GM21825 (cell line): ENCODE measurements around the gene ARHGEF2.
"Not testable (repeated sequence)": the region's sequence is repeated elsewhere in the genome, so short reads cannot be mapped to it uniquely, and the experiment has no call there.

Source experiments
- ATAC-seq: cut with Tn5 transposase; IDR thresholded peaks from one replicate; pipeline ENCODE4 v1.9.1; 2021; ENCODE audit warnings: mild to moderate bottlenecking, moderate library complexity; ENCODE audit not compliant: unreplicated experiment

The ARHGEF2 gene

DNA sequence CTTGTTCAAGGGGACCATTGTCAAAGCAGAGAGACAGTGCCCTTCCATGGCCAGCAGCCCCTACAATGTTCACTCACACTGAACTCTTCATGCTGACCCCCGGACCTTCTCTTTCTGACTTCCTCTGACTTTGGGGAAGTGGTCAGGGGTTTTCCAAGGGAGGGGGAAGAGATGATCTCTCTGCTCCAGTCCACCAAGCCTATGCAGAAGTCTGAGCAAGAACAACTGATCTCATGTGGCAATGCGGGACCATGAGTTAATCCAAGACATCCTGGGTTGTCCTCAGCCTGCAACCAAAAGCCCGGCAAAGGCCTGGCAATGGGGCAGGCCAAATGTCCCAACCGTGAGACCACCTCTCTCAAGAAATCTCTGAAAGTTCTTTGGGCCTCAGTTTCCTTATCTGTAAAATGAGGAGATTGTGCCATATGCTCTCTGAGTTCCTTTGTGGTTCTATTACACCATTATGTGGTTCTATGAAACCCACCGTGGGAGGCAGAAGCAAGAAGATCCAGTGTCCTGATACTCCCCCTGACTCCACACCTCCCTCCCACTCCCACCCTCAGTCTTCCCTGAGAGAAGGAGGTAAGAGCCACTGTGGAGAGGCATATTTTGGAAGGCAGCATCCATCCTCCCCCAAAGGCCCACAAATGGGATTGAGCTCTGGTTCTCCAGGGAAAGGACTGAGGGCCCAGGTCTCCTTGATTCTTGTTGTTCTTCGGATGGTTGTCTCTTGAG, 11.8 kb upstream of the ARHGEF2 start:
- ATAC-seq = peak; percentile 27

DNA sequence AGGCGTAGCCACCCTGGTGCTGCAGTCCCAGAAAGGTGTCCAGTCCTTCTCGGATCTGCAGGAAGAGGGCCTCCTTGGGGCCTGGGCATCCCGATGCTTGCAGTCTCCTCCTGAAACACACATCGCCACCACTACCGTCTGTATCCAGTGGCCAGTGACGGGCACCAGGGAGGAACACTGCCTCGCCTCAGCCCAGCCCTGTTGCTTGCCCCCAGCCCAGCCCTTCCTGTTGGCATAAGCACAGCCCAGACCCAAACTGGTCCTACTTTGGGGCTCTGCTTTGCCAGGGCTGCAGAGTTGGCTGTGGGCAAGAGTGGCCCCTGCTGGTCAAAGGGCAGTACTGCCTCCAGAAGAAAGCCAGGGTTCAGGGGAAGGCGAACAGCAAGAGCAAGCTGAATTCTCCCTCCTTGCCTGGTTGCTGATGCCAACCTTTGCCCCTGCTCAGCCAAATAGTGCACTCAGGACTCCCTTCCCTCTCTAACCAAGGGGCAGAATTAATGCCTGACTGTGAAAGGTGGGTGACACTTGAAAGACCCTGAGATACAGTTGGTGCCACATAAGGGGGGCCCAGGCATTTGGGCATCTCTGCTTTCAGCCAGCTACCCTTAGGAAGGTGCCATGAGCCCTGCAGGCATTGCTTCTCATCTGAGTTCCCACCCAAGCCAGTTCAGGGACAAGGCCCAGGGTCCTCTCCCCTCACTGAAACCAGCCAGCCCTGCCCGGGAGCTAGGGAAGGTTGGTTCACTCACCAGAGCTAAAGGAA, 11.1 kb upstream of the ARHGEF2 start:
- ATAC-seq = peak; percentile 65

DNA sequence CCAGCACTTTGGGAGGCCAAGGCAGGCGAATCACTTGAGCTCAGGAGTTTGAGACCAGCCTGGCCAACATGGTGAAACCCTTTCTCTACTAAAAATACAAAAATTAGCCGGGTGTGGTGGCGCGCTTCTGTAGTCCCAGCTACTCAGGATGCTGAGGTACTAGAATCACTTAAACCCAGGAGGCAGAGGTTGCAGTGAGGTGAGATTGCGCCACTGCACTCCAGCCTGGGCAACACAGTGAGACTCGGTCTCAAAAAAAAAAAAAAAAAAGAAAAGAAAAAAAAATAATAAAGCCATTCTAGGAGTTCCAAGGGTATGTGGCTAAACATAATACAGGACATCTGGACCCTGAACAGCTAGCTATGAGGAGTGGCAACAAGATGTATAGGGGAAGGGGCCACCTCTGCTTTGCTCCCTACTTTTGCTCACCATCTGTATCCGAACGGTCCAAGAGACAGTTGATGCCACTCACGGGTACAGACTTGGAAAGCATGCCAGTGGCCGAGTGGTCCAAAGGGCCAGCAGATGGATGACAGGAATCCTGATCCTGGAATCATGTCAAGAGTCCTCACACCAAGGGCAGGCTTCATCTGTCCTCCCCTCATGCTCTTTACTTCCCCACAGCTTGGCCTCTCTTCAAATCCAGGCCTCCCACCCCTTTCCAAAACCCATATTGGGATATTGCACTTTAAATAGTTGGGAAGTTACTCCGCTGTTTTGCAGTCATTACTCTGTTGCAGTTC, 6.7 kb upstream of the ARHGEF2 start:
- ATAC-seq = not testable (repeated sequence)

DNA sequence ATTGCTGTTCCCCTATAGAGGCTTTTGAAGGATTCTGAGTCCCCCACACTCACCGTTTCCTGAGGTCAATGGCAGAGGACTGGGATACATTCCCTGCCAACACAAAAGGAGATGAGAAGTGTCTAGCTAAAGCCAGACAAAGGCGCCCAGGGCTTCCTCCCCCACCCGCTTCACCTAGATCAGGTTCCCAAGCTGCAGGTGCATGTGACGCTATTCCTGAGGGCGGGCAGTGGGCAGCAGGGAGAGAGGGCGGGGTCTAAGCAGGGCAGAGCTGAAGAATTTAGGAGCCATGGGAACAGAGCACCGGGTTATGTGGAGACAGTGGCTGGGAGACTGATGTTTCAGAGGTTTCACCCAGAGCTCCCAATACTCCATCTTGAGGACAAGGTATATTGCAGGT, 6.0 kb upstream of the ARHGEF2 start:
- ATAC-seq = no peak

DNA sequence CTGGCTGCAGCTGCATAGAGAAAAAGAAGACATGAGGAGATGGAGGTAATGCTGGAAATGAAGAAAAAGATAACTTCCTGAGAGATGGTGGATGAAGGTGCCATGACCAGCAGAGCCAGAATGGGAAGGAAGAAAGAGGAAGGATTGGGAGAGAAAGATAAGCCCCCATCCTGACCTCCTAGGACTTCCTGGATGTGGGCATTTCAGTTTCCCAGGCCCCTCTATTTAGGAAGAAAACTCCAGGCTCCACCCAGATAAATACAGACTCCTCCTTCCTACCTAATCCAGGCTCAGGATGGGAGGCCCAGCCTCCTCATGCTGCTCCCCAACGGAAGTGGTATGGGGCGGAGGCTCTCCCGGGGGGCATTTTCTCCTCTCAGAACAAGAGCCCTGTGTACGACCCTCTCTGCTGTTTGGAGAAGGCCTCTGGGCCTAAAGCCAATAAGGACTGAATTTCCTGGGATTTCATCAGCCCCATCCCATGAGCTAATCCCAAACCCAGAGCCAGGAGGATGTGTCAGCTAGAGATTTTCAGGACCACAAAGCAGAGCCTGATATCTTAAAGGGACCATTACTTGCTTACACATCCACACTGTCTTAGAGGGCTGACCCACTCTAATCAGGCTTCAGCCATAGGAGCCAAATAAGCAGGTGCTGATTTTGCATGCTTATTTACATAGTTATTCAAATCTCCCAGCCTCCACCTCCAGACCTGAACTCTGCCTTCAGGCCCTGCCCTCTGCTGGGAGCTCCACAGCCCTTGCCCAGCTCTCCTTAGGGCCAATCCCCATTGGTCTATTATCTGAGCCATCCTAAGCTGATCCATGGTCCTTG, 5.1 kb upstream of the ARHGEF2 start:
- no peak for ATAC-seq

DNA sequence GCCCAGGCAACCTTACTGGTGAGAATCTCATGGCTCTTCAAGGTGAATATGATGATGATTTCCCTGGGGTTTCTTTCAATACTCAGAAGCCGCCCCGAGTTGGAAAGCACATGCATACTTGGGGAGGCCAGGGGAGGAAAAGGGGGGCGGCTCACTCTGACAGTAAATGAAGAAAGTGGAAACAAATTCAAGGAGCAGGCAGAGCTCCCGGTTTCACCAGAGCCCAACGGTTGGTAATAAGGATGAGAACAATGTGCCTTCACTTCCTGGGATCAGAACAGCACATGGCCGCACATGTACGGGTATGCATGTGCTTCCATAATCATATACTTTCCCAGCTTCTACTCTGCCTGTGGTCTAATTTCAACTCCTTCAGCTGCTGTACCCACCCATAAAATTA, 3.8 kb upstream of the ARHGEF2 start:
- ATAC-seq = no peak

DNA sequence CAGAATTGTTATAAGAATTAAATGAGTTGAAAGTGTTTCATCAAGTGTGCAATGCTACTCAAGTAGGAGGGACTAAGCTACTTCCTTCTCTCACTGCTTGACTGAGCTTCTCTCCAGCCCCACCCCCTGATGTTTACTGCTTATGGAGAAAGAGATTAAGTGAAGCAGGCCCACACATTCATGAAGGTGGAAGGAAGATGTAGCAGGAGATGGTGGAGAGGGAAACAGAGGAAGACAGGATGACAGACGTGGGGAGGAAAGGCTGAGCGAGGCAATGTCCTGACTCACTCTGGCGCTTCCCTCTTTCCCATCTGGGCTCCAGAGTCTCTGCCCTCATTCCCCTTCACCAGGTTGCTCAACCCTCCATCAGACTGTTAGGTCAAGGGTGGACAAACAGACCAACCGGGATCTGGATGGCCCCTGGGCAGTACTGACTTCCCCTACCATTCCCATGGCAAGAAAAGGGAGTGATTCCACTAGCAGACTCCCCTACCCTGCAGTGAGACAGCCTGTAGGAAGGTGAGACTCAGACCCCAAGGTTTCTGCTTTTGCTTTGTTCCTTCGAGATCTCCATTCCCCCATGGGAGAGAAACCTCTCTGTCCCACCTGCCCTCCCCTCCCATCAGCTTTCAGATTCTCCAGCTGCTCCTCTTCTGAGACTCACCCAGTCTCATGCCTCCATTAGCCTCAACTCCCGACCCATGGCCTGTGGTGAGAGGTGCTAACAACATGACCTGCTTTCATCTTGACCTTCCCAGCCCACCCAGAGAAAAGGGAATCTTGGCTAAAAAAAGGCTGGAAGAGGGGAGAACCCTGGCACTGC, 3.1 kb upstream of the ARHGEF2 start:
- ATAC-seq = no peak

DNA sequence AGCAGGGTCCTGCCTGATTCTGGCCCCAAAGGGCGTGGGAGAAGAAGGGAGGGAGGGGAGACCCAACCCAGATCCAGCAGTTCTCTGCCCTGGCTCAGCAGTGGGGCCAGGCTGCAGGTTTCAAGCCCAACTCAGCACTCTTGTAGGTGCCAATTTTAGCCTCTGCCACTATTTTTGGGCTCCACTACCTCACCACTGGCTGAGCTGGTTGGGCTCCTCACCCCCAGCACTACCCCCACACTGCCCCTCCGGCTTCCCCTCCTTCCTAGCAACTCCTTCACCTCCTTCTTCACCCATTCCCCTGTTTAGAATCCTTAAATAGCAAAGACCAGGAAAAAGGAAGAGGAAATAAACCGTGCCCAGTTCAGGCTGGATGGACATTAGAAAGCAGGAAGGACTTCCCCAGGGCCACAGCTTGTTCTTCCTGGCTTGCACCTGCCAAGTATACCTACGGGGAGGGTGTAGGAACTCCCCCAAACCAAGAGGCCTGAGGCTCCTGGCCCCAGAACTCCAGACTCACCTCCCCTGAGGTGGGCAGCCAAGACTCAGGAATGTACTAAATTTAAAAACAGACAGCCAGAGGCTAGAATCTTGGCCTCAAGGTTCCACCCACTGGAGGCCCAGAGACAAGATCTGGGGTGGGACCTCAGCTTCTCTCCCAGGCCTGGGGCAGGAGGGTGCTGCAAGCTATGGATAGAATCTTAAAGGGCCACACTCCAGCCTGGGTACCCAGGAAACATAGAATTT, 1.4 kb upstream of the ARHGEF2 start:
- ATAC-seq = no peak

DNA sequence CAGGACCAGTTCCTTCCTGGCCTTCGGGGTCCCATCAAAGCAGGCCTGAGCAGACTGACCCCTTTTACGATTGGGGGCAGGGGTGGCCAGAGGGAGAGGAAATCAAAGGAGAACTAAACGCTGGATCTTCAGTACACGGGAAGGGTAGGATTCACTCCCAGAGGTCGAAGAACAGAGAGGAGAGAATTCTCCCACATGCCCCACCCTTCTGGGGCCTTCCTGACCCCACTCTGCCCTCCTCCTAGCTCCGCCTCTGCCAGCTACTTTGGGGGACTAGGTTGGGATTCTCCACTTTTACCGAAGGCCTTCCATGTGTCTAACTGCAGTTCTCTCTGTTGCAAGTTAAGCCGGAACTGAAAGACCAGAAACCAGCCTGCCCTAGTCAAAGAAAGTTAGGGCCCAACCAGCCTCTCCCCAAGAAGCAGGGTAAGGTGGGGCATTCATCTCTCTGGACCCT, 654 bp upstream of the ARHGEF2 start:
- ATAC-seq = no peak

DNA sequence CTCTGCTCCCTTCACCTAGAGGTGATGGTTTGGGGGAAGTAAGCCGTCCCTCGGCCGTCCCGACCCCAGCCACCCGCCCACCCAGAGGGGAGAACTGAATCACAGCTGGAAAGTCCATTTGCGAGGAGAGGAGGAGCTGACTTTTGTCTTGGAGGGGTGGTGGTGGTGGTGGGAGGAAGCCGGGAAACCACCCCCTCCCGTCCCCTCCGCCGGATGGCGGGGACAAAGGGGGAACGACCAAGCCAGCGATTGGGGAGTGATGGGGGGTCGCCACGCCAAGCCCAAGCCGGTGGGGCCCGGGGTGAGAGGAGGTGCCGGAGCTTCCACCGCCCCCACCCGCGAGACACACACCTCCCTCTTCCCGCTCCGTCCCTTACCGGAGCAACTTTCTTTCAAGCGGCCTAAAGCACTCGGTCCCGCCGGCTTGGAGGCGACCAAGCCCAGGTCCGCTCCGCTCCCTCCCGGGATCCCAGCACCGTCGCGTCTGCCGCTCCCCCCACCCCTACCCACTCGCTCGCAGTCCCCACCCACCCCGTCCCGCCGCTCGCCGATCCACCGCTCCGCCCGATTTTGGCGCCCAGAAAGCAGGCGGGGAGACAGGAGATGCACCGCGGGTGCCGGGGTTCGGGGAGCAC, 540 bp downstream of the ARHGEF2 start:
- no peak for ATAC-seq

DNA sequence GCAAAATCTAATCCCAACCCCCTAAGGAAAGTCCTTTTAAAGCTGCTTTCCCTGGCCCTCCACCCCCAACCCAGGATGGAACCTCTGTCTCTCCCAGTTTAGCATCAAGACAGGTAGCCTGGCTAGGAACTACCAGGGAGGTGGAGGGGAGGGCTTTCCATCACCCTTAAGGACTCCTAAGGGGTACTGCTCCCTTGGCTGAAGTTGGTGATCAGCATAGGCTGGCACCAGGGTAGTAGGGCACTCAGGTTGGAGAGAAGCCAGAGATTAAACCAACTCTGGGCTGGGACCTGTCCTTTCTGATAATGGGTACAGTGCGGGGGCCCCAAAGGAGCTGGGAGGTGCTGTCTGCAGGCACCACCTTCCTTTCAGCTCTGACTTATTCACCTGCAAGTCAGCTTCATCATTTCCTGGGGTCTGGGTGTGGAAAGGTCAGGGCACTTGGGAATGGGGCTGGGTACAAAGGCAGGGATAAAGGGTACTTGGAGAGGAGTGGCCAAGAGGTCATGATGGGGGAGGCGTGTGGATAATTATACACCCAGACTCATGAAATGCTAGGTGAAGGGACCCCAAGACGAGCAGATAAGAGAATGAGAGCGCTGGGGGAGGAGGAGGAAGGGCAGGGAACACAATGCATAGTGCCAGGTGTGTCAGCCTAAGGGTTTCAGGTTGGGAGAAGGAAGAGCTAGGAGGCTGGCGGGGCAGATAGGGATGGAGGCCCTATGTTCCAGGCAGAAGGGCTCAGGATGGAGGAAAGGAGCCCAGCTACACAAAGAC, 1.2 kb downstream of the ARHGEF2 start:
- no peak for ATAC-seq

DNA sequence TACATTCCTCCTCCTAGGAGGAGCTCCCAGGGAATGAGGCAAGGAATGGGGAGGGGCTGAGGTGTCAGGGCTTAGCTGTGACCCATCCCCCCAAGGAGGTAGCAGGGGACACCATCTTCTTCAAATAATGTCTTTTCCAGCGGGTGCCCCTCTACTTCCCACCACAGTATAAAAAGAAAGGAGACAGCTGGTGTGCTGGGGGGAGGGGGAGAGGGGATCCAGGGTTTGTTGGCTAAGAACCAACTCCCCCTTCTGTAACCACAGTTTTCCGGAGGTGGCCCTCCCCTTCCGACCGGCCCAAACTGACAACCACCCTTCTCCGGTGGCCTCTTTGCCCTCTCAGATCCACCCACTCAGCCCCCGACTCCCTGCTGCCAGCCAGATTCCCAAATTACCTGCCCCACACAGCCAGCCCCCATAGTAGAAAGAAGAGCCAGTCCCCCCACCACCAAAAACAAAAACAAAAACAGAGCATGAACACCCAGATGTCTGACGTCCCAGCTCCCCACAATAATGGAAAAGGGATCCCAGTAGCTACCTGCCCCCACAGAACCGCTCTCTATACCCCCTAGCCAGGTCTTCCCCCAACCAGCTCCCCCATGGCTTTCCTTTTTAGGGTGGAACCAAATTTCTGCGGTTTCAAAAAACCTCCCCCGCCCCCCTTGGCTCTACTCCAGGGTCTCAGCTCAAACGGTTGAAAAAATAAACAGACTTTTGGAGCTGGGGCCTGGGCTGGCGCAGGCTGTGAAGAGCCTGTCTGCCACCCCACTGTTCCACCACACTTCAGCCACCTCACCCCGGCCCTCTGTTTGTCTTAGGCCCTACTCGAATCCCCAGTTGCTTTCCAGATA, 2.1 kb downstream of the ARHGEF2 start:
- no peak for ATAC-seq

DNA sequence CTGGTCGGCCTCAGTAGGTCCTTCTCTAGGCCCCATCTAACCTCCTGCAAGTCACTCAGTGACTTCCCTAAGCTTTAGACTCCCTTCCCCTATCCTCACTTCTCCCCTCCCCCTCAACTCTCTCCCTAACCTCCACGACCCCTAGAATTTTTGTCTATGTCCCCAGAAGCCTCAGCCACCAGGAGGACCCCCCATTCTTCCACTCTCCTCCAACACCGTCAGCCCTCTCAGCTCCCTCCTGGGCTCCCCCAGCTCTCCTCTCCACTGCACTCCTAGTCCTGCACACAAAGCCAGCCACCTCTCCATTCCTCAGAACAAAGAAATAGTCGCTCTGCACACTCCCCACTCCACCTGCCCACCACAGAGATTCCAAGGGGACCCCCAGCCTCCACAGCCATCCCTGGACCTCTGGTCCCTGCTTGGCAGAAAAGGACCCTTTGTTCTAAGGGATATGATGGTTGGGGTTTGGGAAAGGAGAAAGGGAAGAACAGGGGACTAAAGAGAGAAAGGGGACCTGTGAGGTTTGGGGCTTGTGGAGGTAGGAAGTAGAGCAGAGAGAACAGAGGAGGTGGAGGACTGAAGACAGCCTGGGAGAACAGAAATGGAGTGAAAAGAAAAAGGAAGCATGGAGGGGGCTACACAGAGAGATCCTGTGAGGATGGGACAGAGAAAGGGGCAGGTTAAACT, 2.8 kb downstream of the ARHGEF2 start:
- no peak for ATAC-seq

DNA sequence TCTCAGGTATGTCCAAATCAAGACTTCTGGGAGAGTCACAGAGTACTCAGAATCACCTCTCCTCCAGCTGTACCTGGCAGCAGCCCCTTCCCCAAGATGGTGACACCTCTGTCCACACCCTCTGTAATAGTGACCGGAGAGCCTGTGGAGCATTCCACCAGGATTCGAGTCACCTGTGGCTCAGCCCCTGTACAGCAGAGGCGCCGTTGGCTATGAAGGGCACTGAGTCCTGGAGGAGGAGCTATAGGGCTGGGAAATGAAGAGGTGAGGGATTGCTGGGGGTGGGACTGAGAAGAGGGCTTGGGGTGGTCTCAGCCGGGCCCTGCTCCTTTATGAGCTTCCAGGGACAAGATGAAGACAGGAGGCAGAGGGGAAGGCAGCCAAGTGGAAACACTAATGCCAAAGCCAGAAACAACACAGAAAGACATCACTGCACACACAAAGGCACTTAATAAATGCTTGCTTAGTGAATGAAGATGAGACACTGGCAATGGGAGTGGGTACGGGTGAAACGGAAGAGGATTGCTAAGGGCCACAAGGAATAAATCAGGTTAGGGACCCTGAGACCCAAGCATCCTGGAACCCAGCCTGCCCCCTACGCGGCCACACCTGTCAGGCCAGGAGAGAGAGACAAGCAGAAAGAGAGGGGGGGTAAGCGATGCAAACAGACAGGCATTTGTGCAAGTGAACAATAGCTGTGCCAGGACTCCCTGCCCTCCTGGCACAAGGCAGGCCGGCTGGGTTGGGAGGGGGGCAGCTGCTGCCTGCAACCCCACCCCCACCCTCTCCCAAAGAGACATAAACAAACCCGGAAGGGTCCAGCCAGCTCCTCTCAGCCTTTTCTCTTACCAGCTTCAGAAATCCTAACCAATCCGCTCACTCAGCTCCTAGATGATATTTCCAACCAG, 3.9 kb downstream of the ARHGEF2 start:
- ATAC-seq = no peak

DNA sequence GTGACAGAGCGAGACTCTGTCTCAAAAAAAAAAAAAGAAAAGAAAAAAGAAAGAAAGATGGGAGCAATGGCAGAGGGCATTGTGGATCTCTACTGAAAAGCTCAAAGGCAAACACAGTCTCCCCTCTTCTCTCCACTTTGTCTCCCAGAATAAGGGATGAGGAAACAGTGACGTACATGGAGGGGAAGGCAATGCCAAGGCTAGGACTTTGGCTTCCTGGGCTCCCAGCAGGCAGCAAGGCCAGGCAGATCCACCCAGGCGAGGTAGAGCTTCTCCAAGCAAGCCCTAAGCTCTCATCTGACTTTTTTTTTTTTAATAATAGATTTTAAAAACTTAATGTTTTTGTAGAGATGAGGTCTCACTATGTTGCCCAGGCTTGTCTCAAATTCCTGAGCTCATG, 4.6 kb downstream of the ARHGEF2 start:
- no peak for ATAC-seq
